Liver (tissue), 3 donors: Measurements from ENCODE around the gene OR6C3.

Experiments used
- FOXA2 ChIP-seq: IDR thresholded peaks from 2 replicates; pipeline ENCODE4 v1.6.1; 2016; ENCODE audit warnings: antibody characterized with exemption
- JUND ChIP-seq, 2 donors: IDR thresholded peaks; 2 replicates each; pipeline ENCODE4 v1.6.1; 2016; ENCODE audit warnings: antibody characterized with exemption in 2 of 2
- RAD21 ChIP-seq, 2 donors: IDR thresholded peaks; 2 replicates each; pipeline ENCODE4 v1.6.1; 2016; ENCODE audit warnings: antibody characterized with exemption in 2 of 2, mild to moderate bottlenecking in 2 of 2
- SP1 ChIP-seq: IDR thresholded peaks from 2 replicates; pipeline ENCODE4 v1.6.1; 2018; ENCODE audit warnings: antibody characterized with exemption, mild to moderate bottlenecking
- TAF1 ChIP-seq: conservative IDR thresholded peaks from 2 replicates; pipeline ENCODE4 v1.6.1; 2016; ENCODE audit warnings: antibody characterized with exemption, mild to moderate bottlenecking
- TF ChIP-seq, protein P1 (sequence below): fragments of 150-350 bp; IDR thresholded peaks from 2 replicates; pipeline ENCODE4 v1.5.1; 2017; ENCODE audit warnings: improper control_type of control experiment, low read depth, low read length; ENCODE audit not compliant: missing input control
- TF ChIP-seq, protein P2 (sequence below): IDR thresholded peaks from 2 replicates; pipeline ENCODE4 v1.6.1; 2016; ENCODE audit warnings: antibody characterized with exemption, mild to moderate bottlenecking
- TF ChIP-seq, protein P3 (sequence below): IDR thresholded peaks from 2 replicates; pipeline ENCODE4 v1.6.1; 2016; ENCODE audit warnings: antibody characterized with exemption
- donor health status: healthy.
- donor health status: healthy.

DNA sequence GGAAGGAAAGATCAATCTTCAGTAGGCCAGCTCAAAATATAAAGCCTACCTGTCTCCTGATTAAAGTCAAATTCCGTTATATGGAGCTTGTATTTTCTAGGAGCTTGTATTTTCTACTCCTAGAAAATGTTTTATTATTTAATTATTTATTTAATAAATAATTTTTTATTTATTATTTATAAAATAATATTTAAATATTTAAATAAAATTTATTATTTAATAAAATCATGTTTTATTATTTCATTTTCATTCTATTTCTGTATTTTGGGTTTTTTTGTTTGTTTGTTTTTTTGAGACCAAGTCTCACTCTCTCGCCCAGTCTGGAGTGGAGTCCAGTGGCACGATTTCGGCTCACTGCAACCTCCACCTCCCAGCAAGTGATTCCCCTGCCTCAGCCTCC is 42.0 kb downstream of the OR6C3 start:
- TF ChIP-seq, protein P1, sequence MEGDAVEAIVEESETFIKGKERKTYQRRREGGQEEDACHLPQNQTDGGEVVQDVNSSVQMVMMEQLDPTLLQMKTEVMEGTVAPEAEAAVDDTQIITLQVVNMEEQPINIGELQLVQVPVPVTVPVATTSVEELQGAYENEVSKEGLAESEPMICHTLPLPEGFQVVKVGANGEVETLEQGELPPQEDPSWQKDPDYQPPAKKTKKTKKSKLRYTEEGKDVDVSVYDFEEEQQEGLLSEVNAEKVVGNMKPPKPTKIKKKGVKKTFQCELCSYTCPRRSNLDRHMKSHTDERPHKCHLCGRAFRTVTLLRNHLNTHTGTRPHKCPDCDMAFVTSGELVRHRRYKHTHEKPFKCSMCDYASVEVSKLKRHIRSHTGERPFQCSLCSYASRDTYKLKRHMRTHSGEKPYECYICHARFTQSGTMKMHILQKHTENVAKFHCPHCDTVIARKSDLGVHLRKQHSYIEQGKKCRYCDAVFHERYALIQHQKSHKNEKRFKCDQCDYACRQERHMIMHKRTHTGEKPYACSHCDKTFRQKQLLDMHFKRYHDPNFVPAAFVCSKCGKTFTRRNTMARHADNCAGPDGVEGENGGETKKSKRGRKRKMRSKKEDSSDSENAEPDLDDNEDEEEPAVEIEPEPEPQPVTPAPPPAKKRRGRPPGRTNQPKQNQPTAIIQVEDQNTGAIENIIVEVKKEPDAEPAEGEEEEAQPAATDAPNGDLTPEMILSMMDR, result no peak
- TF ChIP-seq, protein P2, sequence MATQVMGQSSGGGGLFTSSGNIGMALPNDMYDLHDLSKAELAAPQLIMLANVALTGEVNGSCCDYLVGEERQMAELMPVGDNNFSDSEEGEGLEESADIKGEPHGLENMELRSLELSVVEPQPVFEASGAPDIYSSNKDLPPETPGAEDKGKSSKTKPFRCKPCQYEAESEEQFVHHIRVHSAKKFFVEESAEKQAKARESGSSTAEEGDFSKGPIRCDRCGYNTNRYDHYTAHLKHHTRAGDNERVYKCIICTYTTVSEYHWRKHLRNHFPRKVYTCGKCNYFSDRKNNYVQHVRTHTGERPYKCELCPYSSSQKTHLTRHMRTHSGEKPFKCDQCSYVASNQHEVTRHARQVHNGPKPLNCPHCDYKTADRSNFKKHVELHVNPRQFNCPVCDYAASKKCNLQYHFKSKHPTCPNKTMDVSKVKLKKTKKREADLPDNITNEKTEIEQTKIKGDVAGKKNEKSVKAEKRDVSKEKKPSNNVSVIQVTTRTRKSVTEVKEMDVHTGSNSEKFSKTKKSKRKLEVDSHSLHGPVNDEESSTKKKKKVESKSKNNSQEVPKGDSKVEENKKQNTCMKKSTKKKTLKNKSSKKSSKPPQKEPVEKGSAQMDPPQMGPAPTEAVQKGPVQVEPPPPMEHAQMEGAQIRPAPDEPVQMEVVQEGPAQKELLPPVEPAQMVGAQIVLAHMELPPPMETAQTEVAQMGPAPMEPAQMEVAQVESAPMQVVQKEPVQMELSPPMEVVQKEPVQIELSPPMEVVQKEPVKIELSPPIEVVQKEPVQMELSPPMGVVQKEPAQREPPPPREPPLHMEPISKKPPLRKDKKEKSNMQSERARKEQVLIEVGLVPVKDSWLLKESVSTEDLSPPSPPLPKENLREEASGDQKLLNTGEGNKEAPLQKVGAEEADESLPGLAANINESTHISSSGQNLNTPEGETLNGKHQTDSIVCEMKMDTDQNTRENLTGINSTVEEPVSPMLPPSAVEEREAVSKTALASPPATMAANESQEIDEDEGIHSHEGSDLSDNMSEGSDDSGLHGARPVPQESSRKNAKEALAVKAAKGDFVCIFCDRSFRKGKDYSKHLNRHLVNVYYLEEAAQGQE, result no peak
- TF ChIP-seq SP1 (no peak), JUND (IDR thresholded peaks at IDR 0.05) (no peak), RAD21 (IDR thresholded peaks at IDR 0.05) (no peak), FOXA2 (no peak), TAF1 (no peak)
- TF ChIP-seq, protein P3, sequence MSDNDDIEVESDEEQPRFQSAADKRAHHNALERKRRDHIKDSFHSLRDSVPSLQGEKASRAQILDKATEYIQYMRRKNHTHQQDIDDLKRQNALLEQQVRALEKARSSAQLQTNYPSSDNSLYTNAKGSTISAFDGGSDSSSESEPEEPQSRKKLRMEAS, result no peak
